AG04450 (cell line): ENCODE results near the gene PRKAG2. TPM values are rescaled to one million over a fixed set of nuclear protein-coding genes. Genes with fewer than 3 reads are reported as not detected.

Experiments
- CTCF ChIA-PET: fragments of 300-600, 350-600 bp; formaldehyde crosslinking; extraction: SDS; loops from one replicate; lab custom pipeline; 2022; ENCODE audit warnings: antibody characterized with exemption, inconsistent platforms; lab: Charles Lee
- POLR2A ChIA-PET: fragments of 350-600 bp; formaldehyde crosslinking; extraction: SDS; loops from one replicate; lab custom pipeline; 2021; ENCODE audit warnings: antibody characterized with exemption, inconsistent platforms; lab: Yijun Ruan, JAX
- DNase-seq: peaks from one replicate; pipeline ENCODE4 v3.0.0-alpha.2; 2011; ENCODE audit warnings: low read depth, low spot score
- H3K27ac ChIP-seq: one replicate; pipeline ENCODE4 v1.5.1; 2012; ENCODE audit warnings: low read depth, low read length, control low read depth
- H3K27me3 ChIP-seq: one replicate; pipeline ENCODE4 v1.6.0; 2012; ENCODE audit warnings: low read length; ENCODE audit not compliant: control insufficient read depth, insufficient read depth
- H3K4me3 ChIP-seq: 2 replicates; pipeline ENCODE4 v1.5.1; 2011; ENCODE audit warnings: mild to moderate bottlenecking, low read depth, low read length, control low read depth
- H3K9me3 ChIP-seq: 2 replicates; pipeline ENCODE4 v1.5.1; 2012; ENCODE audit warnings: low read length; ENCODE audit not compliant: control insufficient read depth, insufficient read depth
- CTCF ChIP-seq: IDR thresholded peaks from 2 replicates; pipeline ENCODE4 v1.5.1; 2011; ENCODE audit warnings: low read depth, low read length, control low read depth, inconsistent platforms
- polyA plus RNA-seq: library from polyadenylated mRNA; depleted of rRNA; stranded (reverse); fragments of >200 nt; gene quantifications from 2 replicates; pipeline ENCODE4 v1.2.3, GENCODE V29; 2011

The PRKAG2 gene
- polyA plus RNA-seq, 1 experiment: 45.0 TPM

- no peak for DNase-seq
- ChIA-PET CTCF (interaction anchor here (0.8 to 1.7 kb wide), 3 partner anchors 13 to 135 kb away, joined by 3 to 5 read pairs (median 4); no protein-coding TSS in a partner anchor), POLR2A (interaction anchor here (0.7 to 2.0 kb wide), 4 partner anchors 8 to 368 kb away, joined by 4 to 8 read pairs (median 7); no protein-coding TSS in a partner anchor)
- no peak for TF ChIP-seq CTCF
- Histone ChIP-seq H3K27ac (peak overlapping the region; percentile 91), H3K9me3 (peaks cover 3% of the 10 kb centered on the region), H3K27me3 (no peaks in the 10 kb centered on the region), H3K4me3 (peak overlapping the region; percentile 61)
Measured at GRCh38 chr7:151735186-151735850, 141.6 kb downstream of the PRKAG2 start.

- no peak for DNase-seq
- CTCF ChIA-PET: no interaction called here
- TF ChIP-seq CTCF: no peak
- Histone ChIP-seq H3K27me3 (no peaks in the 10 kb centered on the region), H3K4me3 (no peak overlapping the region), H3K9me3 (no peaks in the 10 kb centered on the region), H3K27ac (no peak overlapping the region)
- POLR2A ChIA-PET: no interaction called here
Measured at GRCh38 chr7:151732834-151733592, 143.9 kb downstream of the PRKAG2 start.

GRCh38 chr7:151732292-151732691, 144.6 kb downstream of the PRKAG2 start:
- POLR2A ChIA-PET: no interaction called here
- Histone ChIP-seq H3K4me3 (no peak overlapping the region), H3K9me3 (no peaks in the 10 kb centered on the region; the same call in 1 of the 2 replicates), H3K27ac (no peak overlapping the region), H3K27me3 (no peaks in the 10 kb centered on the region)
- no peak for DNase-seq
- TF ChIP-seq CTCF: no peak
- CTCF ChIA-PET: interaction anchor here (0.7 kb wide), 1 partner anchor 100 kb away, joined by 4 read pairs; no protein-coding TSS in a partner anchor

- ChIA-PET POLR2A (no interaction called here), CTCF (no interaction called here)
- no peak overlapping the region for H3K27ac ChIP-seq
- no peaks in the 10 kb centered on the region for H3K27me3 ChIP-seq
- TF ChIP-seq CTCF: no peak
- H3K9me3 ChIP-seq: no peaks in the 10 kb centered on the region; the same call in 1 of the 2 replicates
- DNase-seq: no peak
- H3K4me3 ChIP-seq: no peak overlapping the region
Measured at GRCh38 chr7:151731022-151731441, 145.9 kb downstream of the PRKAG2 start.

GRCh38 chr7:151730591-151730990, 146.3 kb downstream of the PRKAG2 start:
- no peak for TF ChIP-seq CTCF
- no peak for DNase-seq
- Histone ChIP-seq H3K4me3 (no peak overlapping the region), H3K27ac (no peak overlapping the region), H3K9me3 (no peaks in the 10 kb centered on the region; the same call in 1 of the 2 replicates), H3K27me3 (no peaks in the 10 kb centered on the region)
- ChIA-PET CTCF (no interaction called here), POLR2A (no interaction called here)
